Esophagus squamous epithelium (tissue), 4 donors: ENCODE results near the gene NEK4.

ENCODE experiments used
- POLR2A ChIP-seq, 4 donors: fragments of 450-650 bp; IDR thresholded peaks; one replicate each; pipeline ENCODE4 v1.6.1; 2017; ENCODE audit warnings: antibody characterized with exemption in 4 of 4, mild to moderate bottlenecking in 4 of 4, moderate library complexity in 3 of 4
- TF ChIP-seq, protein P1 (sequence below), 6 experiments: fragments of 450-650 bp in 4 of 6; fragments of 200-600 bp in 2 of 6; sonication (generic) in 2 of 6; IDR thresholded peaks; one replicate each; pipeline ENCODE4 v1.5.1; 2016 to 2019; ENCODE audit warnings: antibody characterized with exemption in 6 of 6, mild to moderate bottlenecking in 4 of 6, moderate library complexity in 4 of 6

GRCh38 chr3:52743152-52743551 lies 27.6 kb downstream of the NEK4 start:
- TF ChIP-seq, protein P1, sequence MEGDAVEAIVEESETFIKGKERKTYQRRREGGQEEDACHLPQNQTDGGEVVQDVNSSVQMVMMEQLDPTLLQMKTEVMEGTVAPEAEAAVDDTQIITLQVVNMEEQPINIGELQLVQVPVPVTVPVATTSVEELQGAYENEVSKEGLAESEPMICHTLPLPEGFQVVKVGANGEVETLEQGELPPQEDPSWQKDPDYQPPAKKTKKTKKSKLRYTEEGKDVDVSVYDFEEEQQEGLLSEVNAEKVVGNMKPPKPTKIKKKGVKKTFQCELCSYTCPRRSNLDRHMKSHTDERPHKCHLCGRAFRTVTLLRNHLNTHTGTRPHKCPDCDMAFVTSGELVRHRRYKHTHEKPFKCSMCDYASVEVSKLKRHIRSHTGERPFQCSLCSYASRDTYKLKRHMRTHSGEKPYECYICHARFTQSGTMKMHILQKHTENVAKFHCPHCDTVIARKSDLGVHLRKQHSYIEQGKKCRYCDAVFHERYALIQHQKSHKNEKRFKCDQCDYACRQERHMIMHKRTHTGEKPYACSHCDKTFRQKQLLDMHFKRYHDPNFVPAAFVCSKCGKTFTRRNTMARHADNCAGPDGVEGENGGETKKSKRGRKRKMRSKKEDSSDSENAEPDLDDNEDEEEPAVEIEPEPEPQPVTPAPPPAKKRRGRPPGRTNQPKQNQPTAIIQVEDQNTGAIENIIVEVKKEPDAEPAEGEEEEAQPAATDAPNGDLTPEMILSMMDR (IDR thresholded peaks at IDR 0.05), result no peak
- TF ChIP-seq POLR2A (IDR thresholded peaks at IDR 0.05), result no peak
